ENCODE results near the gene NCOR2. TPM values are rescaled to one million over a fixed set of nuclear protein-coding genes. Genes with fewer than 3 reads are reported as not detected.

The NCOR2 gene
- 74.0 TPM for polyA plus RNA-seq (ENCODE audit: insufficient read length)
- long read RNA-seq, donor 1, partial matches to known transcripts: 32 of 39 reads
- long read RNA-seq, donor 1, other reads (novel, unspliced or antisense): 0 of 39 reads
- long read RNA-seq, donor 2, partial matches to known transcripts: 5 of 8 reads
- long read RNA-seq, donor 2, other reads (novel, unspliced or antisense): 0 of 8 reads
- long read RNA-seq, donor 3, partial matches to known transcripts: 10 of 13 reads
- long read RNA-seq, donor 3, other reads (novel, unspliced or antisense): 0 of 13 reads
- long read RNA-seq, donor 4, partial matches to known transcripts: 0 of 1 reads
- long read RNA-seq, donor 4, other reads (novel, unspliced or antisense): 0 of 1 reads
- long read RNA-seq, donor 5, partial matches to known transcripts: 0 of 1 reads
- long read RNA-seq, donor 5, other reads (novel, unspliced or antisense): 0 of 1 reads
- long read RNA-seq, donor 6, partial matches to known transcripts: 14 of 16 reads
- long read RNA-seq, donor 6, other reads (novel, unspliced or antisense): 0 of 16 reads
- long read RNA-seq, donor 7, partial matches to known transcripts: 5 of 11 reads
- long read RNA-seq, donor 7, other reads (novel, unspliced or antisense): 0 of 11 reads
- long read RNA-seq, donor 8, partial matches to known transcripts: 0 of 1 reads
- long read RNA-seq, donor 8, other reads (novel, unspliced or antisense): 0 of 1 reads

GRCh38 chr12:124566997-124567672 is at the start of gene NCOR2:
Gene NCOR2, minus strand, starts transcription at chr12:124567612. Its CDS starts 72,361 bp downstream, at chr12:124495251.
- DNase-seq: no peak

DNA sequence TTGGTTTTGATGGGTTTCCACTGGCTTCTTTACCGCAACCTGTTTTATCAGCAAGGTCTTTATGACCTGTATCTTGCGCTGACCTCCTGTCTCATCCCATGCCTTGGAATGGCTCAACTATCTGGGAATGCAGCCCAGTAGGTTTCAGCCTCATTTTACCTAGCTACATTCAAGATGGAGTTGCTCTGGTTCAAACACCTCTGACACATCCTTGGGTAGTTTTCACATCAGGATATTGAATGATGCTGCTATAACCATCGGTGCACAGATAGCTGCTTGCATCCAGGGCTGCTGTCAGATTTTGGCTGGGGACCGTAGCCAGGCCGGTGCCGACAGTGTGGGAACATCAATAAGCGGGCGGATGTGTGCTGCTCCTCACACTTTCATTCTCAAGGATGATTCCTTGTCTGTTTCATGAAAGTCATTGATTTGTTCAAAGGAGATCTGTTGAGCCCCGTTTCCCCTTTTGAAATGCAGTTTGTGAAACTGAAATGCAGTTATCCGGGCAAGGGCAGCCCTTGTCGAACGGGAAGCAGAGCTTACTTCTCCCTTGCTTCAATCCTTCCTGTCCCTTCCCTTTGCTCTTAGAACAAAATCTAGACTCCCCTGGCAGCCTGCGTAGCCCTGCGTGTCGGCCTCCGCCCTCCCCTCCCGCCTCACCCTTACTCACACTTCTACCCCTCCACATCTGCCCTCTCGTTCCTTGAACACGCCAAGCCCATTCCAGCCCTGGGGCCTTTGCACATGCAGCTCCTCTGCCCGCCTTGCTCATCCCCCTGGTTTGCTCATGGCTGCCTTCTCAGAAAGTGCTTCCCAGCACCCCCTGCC is 49.2 kb upstream of the NCOR2 start:
- no peak for DNase-seq

- no peak for DNase-seq
These were observed 47.3 kb upstream of the NCOR2 start for GRCh38 chr12:124614512-124615292.

GRCh38 chr12:124613151-124613585 is 45.8 kb upstream of the NCOR2 start:
- no peak for DNase-seq

GRCh38 chr12:124612410-124612680 is 44.9 kb upstream of the NCOR2 start:
- no peak for DNase-seq

- no peak for DNase-seq
These were observed 44.4 kb upstream of the NCOR2 start for GRCh38 chr12:124611559-124612409.

- DNase-seq: no peak
These were observed 43.5 kb upstream of the NCOR2 start for GRCh38 chr12:124610629-124611558.

DNA sequence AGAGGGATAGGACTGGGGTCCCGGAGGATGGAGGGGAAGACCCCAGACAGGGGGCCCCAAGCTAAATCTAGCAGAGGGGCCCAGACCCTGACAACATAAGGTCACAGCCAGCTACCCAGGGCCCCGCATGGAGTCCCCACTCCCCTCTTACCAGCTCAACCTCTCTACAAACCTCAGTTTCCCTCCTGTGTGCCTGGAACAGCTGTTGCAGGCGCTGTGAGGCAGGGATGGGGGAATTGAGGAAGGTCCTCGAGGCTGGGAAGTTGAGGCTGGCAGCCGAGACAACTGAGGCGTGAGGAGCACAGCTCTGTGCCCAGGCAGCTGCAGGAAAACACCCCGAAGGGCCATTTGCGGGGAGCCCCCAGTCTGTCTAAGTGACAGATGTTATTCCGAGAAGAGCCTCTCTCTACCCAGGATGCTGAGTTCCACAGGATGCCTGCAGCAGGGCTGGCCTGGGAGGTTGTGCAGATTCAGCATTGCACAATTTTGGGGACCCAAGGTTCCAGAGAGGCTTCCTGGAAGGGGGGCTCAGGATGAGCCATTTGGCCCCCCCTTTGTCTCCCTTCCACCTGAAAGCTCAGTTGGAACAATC is 42.7 kb upstream of the NCOR2 start:
- DNase-seq: no peak

DNA sequence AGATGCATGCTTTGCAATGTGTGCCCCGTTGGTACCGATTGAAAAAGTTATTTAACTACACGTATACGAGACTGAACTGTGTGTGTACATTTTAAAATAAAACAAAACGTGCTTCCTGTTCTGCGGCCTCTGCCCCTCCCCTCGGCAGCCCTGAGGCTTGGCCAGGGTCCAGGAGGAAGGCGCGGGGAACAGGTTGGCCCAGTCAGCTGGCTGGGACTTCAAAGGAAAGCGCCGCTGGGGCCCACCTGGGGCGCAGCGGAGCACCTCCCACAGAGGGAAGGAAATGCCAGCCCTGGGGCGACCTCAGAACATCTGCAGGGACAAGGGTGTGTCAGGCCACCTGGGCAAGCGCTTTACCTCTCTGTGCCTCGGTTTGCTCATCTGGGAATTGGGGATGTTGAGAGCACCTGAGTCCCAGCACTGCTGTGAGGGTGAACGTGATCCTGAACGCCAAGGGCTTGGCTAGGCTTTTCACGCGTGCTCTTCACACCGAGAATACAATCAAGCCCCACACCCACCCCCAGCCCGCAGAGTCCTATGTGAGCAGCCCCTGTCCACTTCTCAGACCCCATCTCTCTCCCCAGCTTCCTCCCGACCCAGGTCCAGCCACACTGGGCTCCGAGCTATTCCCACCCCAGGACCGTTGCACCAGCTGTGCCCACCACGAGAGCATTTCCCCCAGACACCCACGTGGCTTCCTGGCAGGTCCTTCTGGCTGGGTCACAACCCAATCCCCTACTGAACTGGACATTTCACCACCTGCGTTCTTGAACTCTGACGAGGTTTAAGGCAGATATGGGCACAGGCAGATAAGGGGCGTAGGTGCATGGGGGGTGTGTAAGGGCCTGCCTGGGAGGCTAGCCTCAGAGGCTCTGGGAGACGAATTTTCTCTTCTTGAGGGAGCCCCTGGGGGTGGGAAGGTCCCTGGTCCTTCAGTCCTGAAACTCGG is 41.9 kb upstream of the NCOR2 start:
- peak; percentile 70 for DNase-seq

DNA sequence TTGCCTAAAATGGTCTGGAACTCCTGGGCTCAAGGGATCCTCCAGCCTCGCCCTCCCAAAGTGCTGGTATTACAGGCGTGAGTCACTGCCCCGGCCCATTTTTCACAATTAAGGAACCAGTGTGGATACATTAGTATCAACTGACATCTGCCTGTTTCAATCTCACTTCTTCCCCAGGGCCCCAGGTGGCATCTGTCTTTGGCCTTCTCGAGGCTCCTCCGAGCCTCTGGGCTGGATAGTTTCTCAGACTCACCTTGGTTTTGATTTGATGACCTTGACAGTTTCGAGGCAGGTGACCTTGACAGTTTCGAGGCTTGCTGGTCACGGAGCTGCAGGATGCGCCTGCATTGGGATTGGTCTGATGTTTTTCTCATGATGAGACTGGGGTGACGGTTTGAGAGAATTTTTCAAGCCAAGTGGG is 41.0 kb upstream of the NCOR2 start:
- no peak for DNase-seq

- no peak for DNase-seq
These were observed 40.4 kb upstream of the NCOR2 start for GRCh38 chr12:124607681-124608425.

GRCh38 chr12:124605883-124606774 is 38.7 kb upstream of the NCOR2 start:
- DNase-seq: no peak

DNA sequence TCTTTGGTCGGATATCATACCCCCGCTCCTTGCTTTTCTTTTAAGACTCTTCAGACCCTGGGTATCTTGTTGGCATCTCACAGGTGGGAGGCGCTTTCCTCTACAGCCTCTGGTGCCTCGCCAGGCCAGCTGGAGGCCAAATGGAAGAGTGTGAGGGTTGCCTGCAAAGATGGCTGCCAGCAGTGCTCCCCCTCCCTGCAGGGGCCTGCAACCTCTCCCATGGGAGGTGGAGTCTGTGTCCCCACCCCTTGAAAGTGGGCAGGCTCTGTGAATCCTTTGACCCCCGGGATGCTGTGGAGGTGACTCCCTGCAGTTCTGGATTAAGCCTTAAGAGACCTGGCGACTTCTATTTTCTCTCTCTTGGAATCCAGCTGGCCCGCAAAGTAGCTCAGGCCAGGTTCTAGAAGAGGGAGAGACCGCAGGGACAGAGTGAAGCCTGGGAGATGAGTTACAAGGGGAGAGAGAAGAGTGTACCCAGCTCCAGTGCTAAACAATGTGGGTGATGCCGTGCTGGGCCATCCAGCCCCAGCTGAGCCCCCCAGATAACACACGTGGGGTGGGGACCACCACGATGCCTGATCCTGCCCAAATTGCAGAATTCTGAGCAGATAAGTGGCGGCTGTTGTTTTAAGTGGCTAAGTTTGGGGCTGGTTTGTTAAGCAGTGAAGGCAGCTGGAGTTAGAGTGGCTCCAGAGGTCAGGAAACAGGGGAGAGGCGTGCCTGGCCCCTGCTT is 37.9 kb upstream of the NCOR2 start:
- no peak for DNase-seq

DNA sequence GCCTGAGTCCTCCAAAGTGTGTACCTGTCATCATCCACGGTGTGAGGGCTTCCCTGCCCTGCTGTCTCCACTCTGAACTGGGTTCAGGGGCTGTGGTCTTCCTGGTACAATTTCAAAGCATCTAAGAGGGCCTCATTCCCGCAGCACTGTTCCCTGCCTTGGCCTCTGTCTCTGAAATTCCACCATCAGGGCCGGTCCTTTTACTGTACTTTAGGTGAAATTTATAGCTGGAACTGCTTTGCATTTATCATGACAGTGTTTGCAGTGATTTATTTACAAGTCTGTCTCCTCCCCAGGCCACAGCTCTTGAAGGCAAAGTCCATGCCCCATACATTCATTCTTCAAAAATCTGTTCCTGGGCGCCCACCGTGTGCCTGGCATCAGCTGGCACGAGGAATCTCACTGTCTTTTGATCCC is 36.9 kb upstream of the NCOR2 start:
- no peak for DNase-seq

- no peak for DNase-seq
These were observed 36.4 kb upstream of the NCOR2 start for GRCh38 chr12:124603831-124604251.

Measured in left kidney (tissue), 8 donors.